HCT116 (cell line): ENCODE data around the gene TAF1L. TPM values are rescaled to one million over a fixed set of nuclear protein-coding genes. Genes with fewer than 3 reads are reported as not detected.

Experiments used
- ATAC-seq: fragments of 200-7000 bp; cut with Tn5 transposase; 2 replicates; pipeline ENCODE4 v1.9.1; 2020; ENCODE audit warnings: mild to moderate bottlenecking, moderate library complexity
- Bru-seq: library from RNA; stranded (reverse); fragments of 400-500 nt; gene quantifications from one replicate; lab custom pipeline; 2021; lab: Mats Ljungman, UMichigan
- BruChase-seq, 2 experiments: library from RNA; stranded (reverse); fragments of 400-500 nt; gene quantifications; one replicate each; lab custom pipeline; 2021; lab: Mats Ljungman, UMichigan
- BruUV-seq: library from RNA; stranded (reverse); fragments of 400-500 nt; replicated peaks from 2 replicates; lab custom pipeline; 2021; lab: Mats Ljungman, UMichigan
- CTCF ChIA-PET: fragments of 300-600 bp; sonication (Branson Sonifier 250); formaldehyde crosslinking; loops from one replicate; lab custom pipeline; 2021; ENCODE audit warnings: antibody characterized with exemption; lab: Charles Lee
- POLR2A ChIA-PET: fragments of 300-600, 350-600 bp; sonication (Branson Sonifier 250); formaldehyde crosslinking; loops from one replicate; lab custom pipeline; 2021; ENCODE audit warnings: antibody characterized with exemption; lab: Charles Lee
- RAD21 ChIA-PET, 2 experiments: fragments of 300-600 bp; sonication (Branson Sonifier 250); formaldehyde crosslinking; loops; one replicate each; lab custom pipeline; 2023; ENCODE audit warnings: low total read pairs in 2 of 2; ENCODE audit not compliant: uncharacterized antibody in 2 of 2, unreplicated experiment in 2 of 2, low non-redundant PET in 1 of 2; lab: Charles Lee
- DNase-seq: peaks from one replicate; pipeline ENCODE4 v3.0.0-alpha.2; 2010; ENCODE audit warnings: low read depth, low spot score
- H2AFZ ChIP-seq: fragments of 200-600 bp; shearing (Covaris generic), sonication (generic); 2 replicates; pipeline ENCODE4 v1.6.1; 2017; ENCODE audit warnings: low read depth, mixed run types, mixed read lengths, antibody characterized with exemption, low read length; ENCODE audit not compliant: poor library complexity, severe bottlenecking
- H3K27ac ChIP-seq: 2 replicates; pipeline ENCODE4 v1.5.1; 2012; ENCODE audit warnings: low read depth, low read length
- H3K27me3 ChIP-seq: fragments of 200-600 bp; sonication (generic); 2 replicates; pipeline ENCODE4 v1.6.1; 2016; ENCODE audit warnings: mixed run types, low read length, mixed read lengths; ENCODE audit not compliant: insufficient read depth
- H3K36me3 ChIP-seq, 2 experiments: fragments of 200-500 bp in 1 of 2; fragments of 200-600 bp in 1 of 2; sonication (Bioruptor generic) in 1 of 2; sonication (generic) in 1 of 2; 2 replicates each; pipeline versions ENCODE4 v1.5.1 to v1.6.1; 2014 to 2016; ENCODE audit warnings: low read length in 2 of 2, inconsistent platforms in 1 of 2, mixed read lengths in 1 of 2, mixed run types in 1 of 2; ENCODE audit not compliant: insufficient read depth in 2 of 2, control insufficient read depth in 1 of 2
- H3K4me1 ChIP-seq, 2 experiments: fragments of 200-600 bp in 1 of 2; sonication (generic) in 1 of 2; 2 replicates each; pipeline versions ENCODE4 v1.5.1 to v1.6.1; 2012 to 2017; ENCODE audit warnings: low read length in 2 of 2, inconsistent platforms in 1 of 2, mild to moderate bottlenecking in 1 of 2, mixed read lengths in 1 of 2, mixed run types in 1 of 2, moderate library complexity in 1 of 2; ENCODE audit not compliant: insufficient read depth in 2 of 2, control insufficient read depth in 1 of 2
- H3K4me2 ChIP-seq: fragments of 200-600 bp; sonication (generic); 2 replicates; pipeline ENCODE4 v1.6.1; 2017; ENCODE audit warnings: mixed run types, low read length, mixed read lengths
- H3K4me3 ChIP-seq, 2 experiments: fragments of 200-600 bp in 1 of 2; sonication (generic) in 1 of 2; replicated peaks in 1 of 2; 2 replicates each; pipeline ENCODE4 v1.5.1; 2011 to 2016; ENCODE audit warnings: low read length in 2 of 2, control low read depth in 1 of 2, low read depth in 1 of 2, mild to moderate bottlenecking in 1 of 2, mixed read lengths in 1 of 2, mixed run types in 1 of 2
- H3K79me2 ChIP-seq: fragments of 200-600 bp; sonication (generic); 2 replicates; pipeline ENCODE4 v1.6.1; 2017; ENCODE audit warnings: mild to moderate bottlenecking, mixed run types, low read length, moderate library complexity, mixed read lengths; ENCODE audit not compliant: insufficient read depth
- H3K9ac ChIP-seq: fragments of 200-600 bp; sonication (generic); 2 replicates; pipeline ENCODE4 v1.6.1; 2016; ENCODE audit warnings: low read length, mixed read lengths
- H3K9me2 ChIP-seq: fragments of 200-600 bp; sonication (generic), shearing (Covaris generic); 2 replicates; pipeline ENCODE4 v1.6.1; 2017; ENCODE audit warnings: mixed run types, mild to moderate bottlenecking, moderate library complexity; ENCODE audit not compliant: insufficient read depth
- H3K9me3 ChIP-seq, 2 experiments: fragments of 200-500 bp in 1 of 2; fragments of 200-600 bp in 1 of 2; sonication (Bioruptor generic) in 1 of 2; sonication (generic) in 1 of 2; 2 replicates each; pipeline ENCODE4 v1.6.1; 2014 to 2017; ENCODE audit warnings: low read length in 2 of 2, mixed read lengths in 2 of 2, inconsistent platforms in 1 of 2, low read depth in 1 of 2, mild to moderate bottlenecking in 1 of 2, mixed run types in 1 of 2, moderate library complexity in 1 of 2; ENCODE audit not compliant: control insufficient read depth in 1 of 2, insufficient read depth in 1 of 2
- H4K20me1 ChIP-seq: fragments of 200-600 bp; sonication (generic), shearing (Covaris generic); 2 replicates; pipeline ENCODE4 v1.6.1; 2017; ENCODE audit warnings: mixed run types, mild to moderate bottlenecking, moderate library complexity; ENCODE audit not compliant: insufficient read depth
- EZH2phosphoT487 ChIP-seq: fragments of 200-600 bp; IDR thresholded peaks from 2 replicates; pipeline ENCODE4 v1.6.1; 2018; ENCODE audit warnings: antibody characterized with exemption, borderline replicate concordance
- JUND ChIP-seq: IDR thresholded peaks from 2 replicates; pipeline ENCODE4 v1.6.1; 2012
- MAX ChIP-seq: IDR thresholded peaks from 2 replicates; pipeline ENCODE4 v1.6.1; 2012
- TCF7L2 ChIP-seq: IDR thresholded peaks from 2 replicates; pipeline ENCODE4 v1.7.0; 2011; ENCODE audit warnings: borderline replicate concordance, inconsistent platforms; ENCODE audit not compliant: insufficient read depth, insufficient read length; ENCODE audit errors: extremely low read depth
- YY1 ChIP-seq: IDR thresholded peaks from 2 replicates; pipeline ENCODE4 v1.6.1; 2011; ENCODE audit warnings: low read length, low read depth, moderate library complexity, mild to moderate bottlenecking; ENCODE audit not compliant: insufficient replicate concordance; ENCODE audit errors: extremely low read depth
- ZNF274 ChIP-seq: fragments of 200-500 bp; sonication (Bioruptor generic); IDR thresholded peaks from 2 replicates; pipeline ENCODE4 v1.6.1; 2014; ENCODE audit warnings: mild to moderate bottlenecking, low read depth, low read length, inconsistent platforms
- intact Hi-C: fragments of 100-400 bp; cut with micrococcal nuclease; formaldehyde crosslinking; loops from 2 replicates; pipeline ENCODE4 v1.10.0; 2022
- long read RNA-seq: library from polyadenylated mRNA; unstranded; transcript quantifications from one replicate; pipeline ENCODE4 v2.0.0, GENCODE V29; 2021; ENCODE audit not compliant: unreplicated experiment
- polyA plus RNA-seq: library from polyadenylated mRNA; unstranded; fragments of >200 nt; gene quantifications from 2 replicates; pipeline ENCODE4 v1.2.1, GENCODE V29; 2012; ENCODE audit warnings: missing spikeins
- total RNA-seq: library from RNA; stranded (reverse); gene quantifications from one replicate; pipeline ENCODE4 v1.2.1, GENCODE V29; 2021; ENCODE audit not compliant: unreplicated experiment
- TF ChIP-seq, protein P1 (sequence below): IDR thresholded peaks from 2 replicates; pipeline ENCODE4 v1.6.1; 2012
- TF ChIP-seq, protein P2 (sequence below), 3 experiments: fragments of 200-600 bp in 1 of 3; sonication (generic) in 1 of 3; IDR thresholded peaks in 2 of 3; conservative IDR thresholded peaks in 1 of 3; 2 replicates each; pipeline ENCODE4 v1.5.1; 2012 to 2017; ENCODE audit warnings: low read depth in 2 of 3, low read length in 2 of 3, antibody characterized with exemption in 1 of 3, borderline replicate concordance in 1 of 3, control low read depth in 1 of 3, mild to moderate bottlenecking in 1 of 3, mixed read lengths in 1 of 3, mixed run types in 1 of 3, moderate library complexity in 1 of 3; ENCODE audit not compliant: insufficient read depth in 1 of 3

The TAF1L gene, protein sequence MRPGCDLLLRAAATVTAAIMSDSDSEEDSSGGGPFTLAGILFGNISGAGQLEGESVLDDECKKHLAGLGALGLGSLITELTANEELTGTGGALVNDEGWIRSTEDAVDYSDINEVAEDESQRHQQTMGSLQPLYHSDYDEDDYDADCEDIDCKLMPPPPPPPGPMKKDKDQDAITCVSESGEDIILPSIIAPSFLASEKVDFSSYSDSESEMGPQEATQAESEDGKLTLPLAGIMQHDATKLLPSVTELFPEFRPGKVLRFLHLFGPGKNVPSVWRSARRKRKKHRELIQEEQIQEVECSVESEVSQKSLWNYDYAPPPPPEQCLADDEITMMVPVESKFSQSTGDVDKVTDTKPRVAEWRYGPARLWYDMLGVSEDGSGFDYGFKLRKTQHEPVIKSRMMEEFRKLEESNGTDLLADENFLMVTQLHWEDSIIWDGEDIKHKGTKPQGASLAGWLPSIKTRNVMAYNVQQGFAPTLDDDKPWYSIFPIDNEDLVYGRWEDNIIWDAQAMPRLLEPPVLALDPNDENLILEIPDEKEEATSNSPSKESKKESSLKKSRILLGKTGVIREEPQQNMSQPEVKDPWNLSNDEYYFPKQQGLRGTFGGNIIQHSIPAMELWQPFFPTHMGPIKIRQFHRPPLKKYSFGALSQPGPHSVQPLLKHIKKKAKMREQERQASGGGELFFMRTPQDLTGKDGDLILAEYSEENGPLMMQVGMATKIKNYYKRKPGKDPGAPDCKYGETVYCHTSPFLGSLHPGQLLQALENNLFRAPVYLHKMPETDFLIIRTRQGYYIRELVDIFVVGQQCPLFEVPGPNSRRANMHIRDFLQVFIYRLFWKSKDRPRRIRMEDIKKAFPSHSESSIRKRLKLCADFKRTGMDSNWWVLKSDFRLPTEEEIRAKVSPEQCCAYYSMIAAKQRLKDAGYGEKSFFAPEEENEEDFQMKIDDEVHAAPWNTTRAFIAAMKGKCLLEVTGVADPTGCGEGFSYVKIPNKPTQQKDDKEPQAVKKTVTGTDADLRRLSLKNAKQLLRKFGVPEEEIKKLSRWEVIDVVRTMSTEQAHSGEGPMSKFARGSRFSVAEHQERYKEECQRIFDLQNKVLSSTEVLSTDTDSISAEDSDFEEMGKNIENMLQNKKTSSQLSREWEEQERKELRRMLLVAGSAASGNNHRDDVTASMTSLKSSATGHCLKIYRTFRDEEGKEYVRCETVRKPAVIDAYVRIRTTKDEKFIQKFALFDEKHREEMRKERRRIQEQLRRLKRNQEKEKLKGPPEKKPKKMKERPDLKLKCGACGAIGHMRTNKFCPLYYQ (N-terminal part only)
- total RNA-seq, result not detected
- polyA plus RNA-seq, result 0.01 TPM in 1 of 2 replicates, not detected in the other
- percentile 13 among the genes with signal in this experiment for Bru-seq, nascent RNA
- percentile 35 among the genes with signal in this experiment for BruChase-seq, experiment 1, labeled RNA remaining after a 6-hour chase
- BruChase-seq, experiment 2, labeled RNA remaining after a 2-hour chase, result percentile 29 among the genes with signal in this experiment
- long read RNA-seq, result 0 reads

DNA sequence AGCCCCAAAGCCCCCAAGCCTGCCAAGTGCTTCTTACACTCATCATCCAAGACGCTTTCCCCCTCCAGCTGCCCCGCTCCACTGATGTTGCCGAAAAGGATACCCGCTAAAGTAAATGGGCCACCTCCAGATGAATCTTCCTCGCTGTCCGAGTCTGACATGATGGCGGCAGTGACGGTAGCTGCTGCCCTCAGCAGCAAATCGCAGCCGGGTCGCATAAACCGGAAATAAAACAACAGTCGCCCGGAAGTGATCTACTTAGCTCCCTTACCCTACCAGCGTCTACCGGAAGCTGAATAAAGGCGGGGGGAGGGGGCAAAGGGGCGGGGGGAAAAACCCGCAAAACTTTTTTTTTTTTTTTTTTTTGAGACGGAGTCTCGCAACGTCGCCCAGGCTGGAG, at the start of gene TAF1L:
TAF1L (minus strand) TSS at position 308 of the 400 bp plus-strand sequence; CDS start at position 218, 90 bp downstream.
- intact Hi-C loops, result no loop called here
- Histone ChIP-seq H3K4me3 (no peak within 1 kb of the TSS), H3K9me3 (no peaks in the 10 kb centered on the region), H3K4me2 (no peak within 1 kb of the TSS), H3K27me3 (0 out of 2 replicates have a peak, but pooled peaks cover 6% of the 10 kb centered on the region), H3K9ac (no peak within 1 kb of the TSS), H3K27ac (no peak within 1 kb of the TSS), H2AFZ (no peak within 1 kb of the TSS), H3K4me1 (no peaks in the 10 kb centered on the region), H4K20me1 (no peaks in the 10 kb centered on the region), H3K79me2 (no peaks in the 10 kb centered on the region), H3K9me2 (no peaks in the 10 kb centered on the region), H3K36me3 (no peaks in the 10 kb centered on the region)
- POLR2A ChIA-PET, result no interaction called here
- DNase-seq (no peak), ATAC-seq (no peak)
- CTCF ChIA-PET, result no interaction called here
- RAD21 ChIA-PET, result no interaction called here
- TF ChIP-seq EZH2phosphoT487 (no peak), MAX (no peak)
- BruUV-seq, result no TSS peak

DNA sequence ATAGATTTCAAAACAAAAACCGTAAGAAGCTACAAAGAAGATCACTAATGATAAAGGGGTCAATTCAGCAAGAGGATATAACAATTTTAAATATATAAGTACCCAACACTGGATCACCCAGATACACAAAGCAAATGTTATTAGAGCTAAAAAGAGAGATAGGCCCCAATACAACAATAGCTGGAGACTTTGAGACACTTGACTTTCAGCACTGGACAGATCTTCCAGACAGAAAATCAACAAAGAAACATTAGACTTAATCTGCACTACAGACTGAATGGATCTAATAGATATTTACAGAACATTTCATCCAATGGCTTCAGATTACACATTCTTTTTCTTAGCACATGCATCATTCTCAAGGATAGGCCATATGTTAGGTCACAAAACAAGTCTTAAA, 46.3 kb upstream of the TAF1L start:
- no peak overlapping the region for H3K9ac ChIP-seq
- ChIA-PET CTCF (no interaction called here), RAD21 (no interaction called here), POLR2A (no interaction called here)
- no peak overlapping the region for H3K27ac ChIP-seq
- intact Hi-C loops, result no loop called here
- H3K4me3 ChIP-seq, result no peak overlapping the region
- no peaks in the 10 kb centered on the region for H3K27me3 ChIP-seq
- ATAC-seq, result no peak
- DNase-seq, result no peak
- H3K79me2 ChIP-seq, result no peaks in the 10 kb centered on the region
- no peaks in the 10 kb centered on the region for H4K20me1 ChIP-seq
- no peaks in the 10 kb centered on the region for H3K36me3 ChIP-seq
- no peak overlapping the region for H3K4me2 ChIP-seq
- H3K9me3 ChIP-seq, result no peaks in the 10 kb centered on the region
- BruUV-seq, result no TSS peak
- H2AFZ ChIP-seq, result no peak overlapping the region
- H3K9me2 ChIP-seq, result no peaks in the 10 kb centered on the region
- no peaks in the 10 kb centered on the region for H3K4me1 ChIP-seq
- TF ChIP-seq, protein P1, sequence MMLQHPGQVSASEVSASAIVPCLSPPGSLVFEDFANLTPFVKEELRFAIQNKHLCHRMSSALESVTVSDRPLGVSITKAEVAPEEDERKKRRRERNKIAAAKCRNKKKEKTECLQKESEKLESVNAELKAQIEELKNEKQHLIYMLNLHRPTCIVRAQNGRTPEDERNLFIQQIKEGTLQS, result no peak
- TF ChIP-seq MAX (no peak), TCF7L2 (no peak), ZNF274 (no peak), JUND (no peak), YY1 (no peak)
- TF ChIP-seq, protein P2, sequence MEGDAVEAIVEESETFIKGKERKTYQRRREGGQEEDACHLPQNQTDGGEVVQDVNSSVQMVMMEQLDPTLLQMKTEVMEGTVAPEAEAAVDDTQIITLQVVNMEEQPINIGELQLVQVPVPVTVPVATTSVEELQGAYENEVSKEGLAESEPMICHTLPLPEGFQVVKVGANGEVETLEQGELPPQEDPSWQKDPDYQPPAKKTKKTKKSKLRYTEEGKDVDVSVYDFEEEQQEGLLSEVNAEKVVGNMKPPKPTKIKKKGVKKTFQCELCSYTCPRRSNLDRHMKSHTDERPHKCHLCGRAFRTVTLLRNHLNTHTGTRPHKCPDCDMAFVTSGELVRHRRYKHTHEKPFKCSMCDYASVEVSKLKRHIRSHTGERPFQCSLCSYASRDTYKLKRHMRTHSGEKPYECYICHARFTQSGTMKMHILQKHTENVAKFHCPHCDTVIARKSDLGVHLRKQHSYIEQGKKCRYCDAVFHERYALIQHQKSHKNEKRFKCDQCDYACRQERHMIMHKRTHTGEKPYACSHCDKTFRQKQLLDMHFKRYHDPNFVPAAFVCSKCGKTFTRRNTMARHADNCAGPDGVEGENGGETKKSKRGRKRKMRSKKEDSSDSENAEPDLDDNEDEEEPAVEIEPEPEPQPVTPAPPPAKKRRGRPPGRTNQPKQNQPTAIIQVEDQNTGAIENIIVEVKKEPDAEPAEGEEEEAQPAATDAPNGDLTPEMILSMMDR (IDR thresholded peaks at IDR 0.05 in 2 of 3, conservative IDR thresholded peaks at IDR 0.05 in 1 of 3; ENCODE audit: borderline replicate concordance in 1 of 3, insufficient read depth in 1 of 3, low read depth in 2 of 3, low read length in 2 of 3), result no peak
